HCT116 (cell line): ENCODE data around the gene PPFIA2. TPM values are rescaled to one million over a fixed set of nuclear protein-coding genes. Genes with fewer than 3 reads are reported as not detected.

Experiments
- ATAC-seq: fragments of 200-7000 bp; cut with Tn5 transposase; 2 replicates; pipeline ENCODE4 v1.9.1; 2020; ENCODE audit warnings: mild to moderate bottlenecking, moderate library complexity
- BruUV-seq: library from RNA; stranded (reverse); fragments of 400-500 nt; replicated peaks from 2 replicates; lab custom pipeline; 2021; lab: Mats Ljungman, UMichigan
- CTCF ChIA-PET: fragments of 300-600 bp; sonication (Branson Sonifier 250); formaldehyde crosslinking; loops from one replicate; lab custom pipeline; 2021; ENCODE audit warnings: antibody characterized with exemption; lab: Charles Lee
- POLR2A ChIA-PET: fragments of 300-600, 350-600 bp; sonication (Branson Sonifier 250); formaldehyde crosslinking; loops from one replicate; lab custom pipeline; 2021; ENCODE audit warnings: antibody characterized with exemption; lab: Charles Lee
- RAD21 ChIA-PET, 2 experiments: fragments of 300-600 bp; sonication (Branson Sonifier 250); formaldehyde crosslinking; loops; one replicate each; lab custom pipeline; 2023; ENCODE audit warnings: low total read pairs in 2 of 2; ENCODE audit not compliant: uncharacterized antibody in 2 of 2, unreplicated experiment in 2 of 2, low non-redundant PET in 1 of 2; lab: Charles Lee
- DNase-seq: peaks from one replicate; pipeline ENCODE4 v3.0.0-alpha.2; 2010; ENCODE audit warnings: low read depth, low spot score
- H2AFZ ChIP-seq: fragments of 200-600 bp; shearing (Covaris generic), sonication (generic); 2 replicates; pipeline ENCODE4 v1.6.1; 2017; ENCODE audit warnings: low read depth, mixed run types, mixed read lengths, antibody characterized with exemption, low read length; ENCODE audit not compliant: poor library complexity, severe bottlenecking
- H3K27ac ChIP-seq: 2 replicates; pipeline ENCODE4 v1.5.1; 2012; ENCODE audit warnings: low read depth, low read length
- H3K27me3 ChIP-seq: fragments of 200-600 bp; sonication (generic); 2 replicates; pipeline ENCODE4 v1.6.1; 2016; ENCODE audit warnings: mixed run types, low read length, mixed read lengths; ENCODE audit not compliant: insufficient read depth
- H3K36me3 ChIP-seq, 2 experiments: fragments of 200-500 bp in 1 of 2; fragments of 200-600 bp in 1 of 2; sonication (Bioruptor generic) in 1 of 2; sonication (generic) in 1 of 2; 2 replicates each; pipeline versions ENCODE4 v1.5.1 to v1.6.1; 2014 to 2016; ENCODE audit warnings: low read length in 2 of 2, inconsistent platforms in 1 of 2, mixed read lengths in 1 of 2, mixed run types in 1 of 2; ENCODE audit not compliant: insufficient read depth in 2 of 2, control insufficient read depth in 1 of 2
- H3K4me1 ChIP-seq, 2 experiments: fragments of 200-600 bp in 1 of 2; sonication (generic) in 1 of 2; 2 replicates each; pipeline versions ENCODE4 v1.5.1 to v1.6.1; 2012 to 2017; ENCODE audit warnings: low read length in 2 of 2, inconsistent platforms in 1 of 2, mild to moderate bottlenecking in 1 of 2, mixed read lengths in 1 of 2, mixed run types in 1 of 2, moderate library complexity in 1 of 2; ENCODE audit not compliant: insufficient read depth in 2 of 2, control insufficient read depth in 1 of 2
- H3K4me2 ChIP-seq: fragments of 200-600 bp; sonication (generic); 2 replicates; pipeline ENCODE4 v1.6.1; 2017; ENCODE audit warnings: mixed run types, low read length, mixed read lengths
- H3K4me3 ChIP-seq, 2 experiments: fragments of 200-600 bp in 1 of 2; sonication (generic) in 1 of 2; replicated peaks in 1 of 2; 2 replicates each; pipeline ENCODE4 v1.5.1; 2011 to 2016; ENCODE audit warnings: low read length in 2 of 2, control low read depth in 1 of 2, low read depth in 1 of 2, mild to moderate bottlenecking in 1 of 2, mixed read lengths in 1 of 2, mixed run types in 1 of 2
- H3K79me2 ChIP-seq: fragments of 200-600 bp; sonication (generic); 2 replicates; pipeline ENCODE4 v1.6.1; 2017; ENCODE audit warnings: mild to moderate bottlenecking, mixed run types, low read length, moderate library complexity, mixed read lengths; ENCODE audit not compliant: insufficient read depth
- H3K9ac ChIP-seq: fragments of 200-600 bp; sonication (generic); 2 replicates; pipeline ENCODE4 v1.6.1; 2016; ENCODE audit warnings: low read length, mixed read lengths
- H3K9me2 ChIP-seq: fragments of 200-600 bp; sonication (generic), shearing (Covaris generic); 2 replicates; pipeline ENCODE4 v1.6.1; 2017; ENCODE audit warnings: mixed run types, mild to moderate bottlenecking, moderate library complexity; ENCODE audit not compliant: insufficient read depth
- H3K9me3 ChIP-seq, 2 experiments: fragments of 200-500 bp in 1 of 2; fragments of 200-600 bp in 1 of 2; sonication (Bioruptor generic) in 1 of 2; sonication (generic) in 1 of 2; 2 replicates each; pipeline ENCODE4 v1.6.1; 2014 to 2017; ENCODE audit warnings: low read length in 2 of 2, mixed read lengths in 2 of 2, inconsistent platforms in 1 of 2, low read depth in 1 of 2, mild to moderate bottlenecking in 1 of 2, mixed run types in 1 of 2, moderate library complexity in 1 of 2; ENCODE audit not compliant: control insufficient read depth in 1 of 2, insufficient read depth in 1 of 2
- H4K20me1 ChIP-seq: fragments of 200-600 bp; sonication (generic), shearing (Covaris generic); 2 replicates; pipeline ENCODE4 v1.6.1; 2017; ENCODE audit warnings: mixed run types, mild to moderate bottlenecking, moderate library complexity; ENCODE audit not compliant: insufficient read depth
- CBX3 ChIP-seq: IDR thresholded peaks from 2 replicates; pipeline ENCODE4 v1.6.1; 2012; ENCODE audit warnings: low read depth
- CEBPB ChIP-seq: IDR thresholded peaks from 2 replicates; pipeline ENCODE4 v1.6.1; 2012; ENCODE audit warnings: low read depth
- EGR1 ChIP-seq: IDR thresholded peaks from 2 replicates; pipeline ENCODE4 v1.6.1; 2012; ENCODE audit warnings: low read depth
- EZH2 ChIP-seq: fragments of 200-600 bp; sonication (generic); IDR thresholded peaks from 2 replicates; pipeline ENCODE4 v1.6.1; 2017; ENCODE audit warnings: antibody characterized with exemption, mixed run types
- EZH2phosphoT487 ChIP-seq: fragments of 200-600 bp; IDR thresholded peaks from 2 replicates; pipeline ENCODE4 v1.6.1; 2018; ENCODE audit warnings: antibody characterized with exemption, borderline replicate concordance
- FOSL1 ChIP-seq: IDR thresholded peaks from 2 replicates; pipeline ENCODE4 v1.6.1; 2012; ENCODE audit warnings: low read depth
- JUND ChIP-seq: IDR thresholded peaks from 2 replicates; pipeline ENCODE4 v1.6.1; 2012
- POLR2A ChIP-seq: IDR thresholded peaks from 2 replicates; pipeline ENCODE4 v1.7.0; 2011; ENCODE audit warnings: borderline replicate concordance; ENCODE audit not compliant: insufficient read depth, insufficient read length; ENCODE audit errors: extremely low read depth
- POLR2AphosphoS5 ChIP-seq: IDR thresholded peaks from 2 replicates; pipeline ENCODE4 v1.6.1; 2011; ENCODE audit warnings: mild to moderate bottlenecking, low read depth, low read length, moderate library complexity
- SIN3A ChIP-seq: IDR thresholded peaks from 2 replicates; pipeline ENCODE4 v1.6.1; 2012; ENCODE audit warnings: low read depth
- SP1 ChIP-seq: IDR thresholded peaks from 2 replicates; pipeline ENCODE4 v1.6.1; 2012; ENCODE audit warnings: low read depth
- TCF7L2 ChIP-seq: IDR thresholded peaks from 2 replicates; pipeline ENCODE4 v1.7.0; 2011; ENCODE audit warnings: borderline replicate concordance, inconsistent platforms; ENCODE audit not compliant: insufficient read depth, insufficient read length; ENCODE audit errors: extremely low read depth
- YY1 ChIP-seq: IDR thresholded peaks from 2 replicates; pipeline ENCODE4 v1.6.1; 2011; ENCODE audit warnings: low read length, low read depth, moderate library complexity, mild to moderate bottlenecking; ENCODE audit not compliant: insufficient replicate concordance; ENCODE audit errors: extremely low read depth
- ZFX ChIP-seq: fragments of 450-650 bp; IDR thresholded peaks from 2 replicates; pipeline ENCODE4 v1.6.1; 2017
- ZNF274 ChIP-seq: fragments of 200-500 bp; sonication (Bioruptor generic); IDR thresholded peaks from 2 replicates; pipeline ENCODE4 v1.6.1; 2014; ENCODE audit warnings: mild to moderate bottlenecking, low read depth, low read length, inconsistent platforms
- intact Hi-C: fragments of 100-400 bp; cut with micrococcal nuclease; formaldehyde crosslinking; loops from 2 replicates; pipeline ENCODE4 v1.10.0; 2022
- total RNA-seq: library from RNA; stranded (reverse); gene quantifications from one replicate; pipeline ENCODE4 v1.2.1, GENCODE V29; 2021; ENCODE audit not compliant: unreplicated experiment
- TF ChIP-seq, protein P1 (sequence below): IDR thresholded peaks from 2 replicates; pipeline ENCODE4 v1.6.1; 2012
- TF ChIP-seq, protein P2 (sequence below): IDR thresholded peaks from 2 replicates; pipeline ENCODE4 v1.6.1; 2012
- TF ChIP-seq, protein P3 (sequence below): IDR thresholded peaks from 2 replicates; pipeline ENCODE4 v1.6.1; 2011; ENCODE audit warnings: mild to moderate bottlenecking, low read length, moderate library complexity; ENCODE audit not compliant: insufficient replicate concordance; ENCODE audit errors: extremely low read depth
- TF ChIP-seq, protein P4 (sequence below): IDR thresholded peaks from 2 replicates; pipeline ENCODE4 v1.6.1; 2012; ENCODE audit warnings: low read depth

PPFIA2 gene
- total RNA-seq, 1 experiment from 2014 or later: not detected

DNA sequence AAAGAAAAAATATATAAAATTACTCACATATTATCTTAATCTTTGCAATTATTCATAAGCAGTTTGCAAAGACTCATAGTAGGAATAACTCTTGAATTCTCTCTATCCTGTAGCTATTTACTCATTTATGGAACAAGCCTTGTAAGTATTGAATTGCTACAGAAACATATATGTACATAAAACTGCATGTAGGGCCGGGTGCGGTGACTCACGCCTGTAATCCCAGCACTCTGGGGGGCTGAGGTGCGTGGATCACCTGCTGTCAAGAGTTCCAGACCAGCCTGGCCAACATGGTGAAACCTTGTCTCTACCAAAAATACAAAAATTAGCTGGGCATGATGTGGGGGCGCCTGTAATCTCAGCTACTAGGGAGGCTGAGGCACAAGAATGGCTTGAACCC lies 286.2 kb downstream of the PPFIA2 start:
- BruUV-seq: no TSS peak
- Histone ChIP-seq H4K20me1 (no peaks in the 10 kb centered on the region), H3K27ac (no peak overlapping the region), H3K36me3 (no peaks in the 10 kb centered on the region), H3K9me3 (no peaks in the 10 kb centered on the region), H2AFZ (no peak overlapping the region), H3K9me2 (0 out of 2 replicates have a peak, but pooled peaks cover 4% of the 10 kb centered on the region), H3K4me2 (no peak overlapping the region), H3K4me1 (no peaks in the 10 kb centered on the region), H3K9ac (no peak overlapping the region), H3K79me2 (no peaks in the 10 kb centered on the region), H3K27me3 (no peaks in the 10 kb centered on the region), H3K4me3 (no peak overlapping the region)
- ChIA-PET RAD21 (no interaction called here), POLR2A (no interaction called here), CTCF (no interaction called here)
- ATAC-seq (no peak), DNase-seq (no peak)
- TF ChIP-seq ZFX (no peak), YY1 (no peak), JUND (no peak), EZH2 (no peak), EZH2phosphoT487 (no peak), SIN3A (no peak), POLR2A (no peak), SP1 (no peak), FOSL1 (no peak), ZNF274 (no peak), CBX3 (no peak), CEBPB (no peak), TCF7L2 (no peak), EGR1 (no peak), POLR2AphosphoS5 (no peak)
- TF ChIP-seq, protein P1, sequence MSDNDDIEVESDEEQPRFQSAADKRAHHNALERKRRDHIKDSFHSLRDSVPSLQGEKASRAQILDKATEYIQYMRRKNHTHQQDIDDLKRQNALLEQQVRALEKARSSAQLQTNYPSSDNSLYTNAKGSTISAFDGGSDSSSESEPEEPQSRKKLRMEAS: no peak
- TF ChIP-seq, protein P2, sequence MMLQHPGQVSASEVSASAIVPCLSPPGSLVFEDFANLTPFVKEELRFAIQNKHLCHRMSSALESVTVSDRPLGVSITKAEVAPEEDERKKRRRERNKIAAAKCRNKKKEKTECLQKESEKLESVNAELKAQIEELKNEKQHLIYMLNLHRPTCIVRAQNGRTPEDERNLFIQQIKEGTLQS: no peak
- TF ChIP-seq, protein P3, sequence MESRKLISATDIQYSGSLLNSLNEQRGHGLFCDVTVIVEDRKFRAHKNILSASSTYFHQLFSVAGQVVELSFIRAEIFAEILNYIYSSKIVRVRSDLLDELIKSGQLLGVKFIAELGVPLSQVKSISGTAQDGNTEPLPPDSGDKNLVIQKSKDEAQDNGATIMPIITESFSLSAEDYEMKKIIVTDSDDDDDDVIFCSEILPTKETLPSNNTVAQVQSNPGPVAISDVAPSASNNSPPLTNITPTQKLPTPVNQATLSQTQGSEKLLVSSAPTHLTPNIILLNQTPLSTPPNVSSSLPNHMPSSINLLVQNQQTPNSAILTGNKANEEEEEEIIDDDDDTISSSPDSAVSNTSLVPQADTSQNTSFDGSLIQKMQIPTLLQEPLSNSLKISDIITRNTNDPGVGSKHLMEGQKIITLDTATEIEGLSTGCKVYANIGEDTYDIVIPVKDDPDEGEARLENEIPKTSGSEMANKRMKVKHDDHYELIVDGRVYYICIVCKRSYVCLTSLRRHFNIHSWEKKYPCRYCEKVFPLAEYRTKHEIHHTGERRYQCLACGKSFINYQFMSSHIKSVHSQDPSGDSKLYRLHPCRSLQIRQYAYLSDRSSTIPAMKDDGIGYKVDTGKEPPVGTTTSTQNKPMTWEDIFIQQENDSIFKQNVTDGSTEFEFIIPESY: no peak
- TF ChIP-seq, protein P4, sequence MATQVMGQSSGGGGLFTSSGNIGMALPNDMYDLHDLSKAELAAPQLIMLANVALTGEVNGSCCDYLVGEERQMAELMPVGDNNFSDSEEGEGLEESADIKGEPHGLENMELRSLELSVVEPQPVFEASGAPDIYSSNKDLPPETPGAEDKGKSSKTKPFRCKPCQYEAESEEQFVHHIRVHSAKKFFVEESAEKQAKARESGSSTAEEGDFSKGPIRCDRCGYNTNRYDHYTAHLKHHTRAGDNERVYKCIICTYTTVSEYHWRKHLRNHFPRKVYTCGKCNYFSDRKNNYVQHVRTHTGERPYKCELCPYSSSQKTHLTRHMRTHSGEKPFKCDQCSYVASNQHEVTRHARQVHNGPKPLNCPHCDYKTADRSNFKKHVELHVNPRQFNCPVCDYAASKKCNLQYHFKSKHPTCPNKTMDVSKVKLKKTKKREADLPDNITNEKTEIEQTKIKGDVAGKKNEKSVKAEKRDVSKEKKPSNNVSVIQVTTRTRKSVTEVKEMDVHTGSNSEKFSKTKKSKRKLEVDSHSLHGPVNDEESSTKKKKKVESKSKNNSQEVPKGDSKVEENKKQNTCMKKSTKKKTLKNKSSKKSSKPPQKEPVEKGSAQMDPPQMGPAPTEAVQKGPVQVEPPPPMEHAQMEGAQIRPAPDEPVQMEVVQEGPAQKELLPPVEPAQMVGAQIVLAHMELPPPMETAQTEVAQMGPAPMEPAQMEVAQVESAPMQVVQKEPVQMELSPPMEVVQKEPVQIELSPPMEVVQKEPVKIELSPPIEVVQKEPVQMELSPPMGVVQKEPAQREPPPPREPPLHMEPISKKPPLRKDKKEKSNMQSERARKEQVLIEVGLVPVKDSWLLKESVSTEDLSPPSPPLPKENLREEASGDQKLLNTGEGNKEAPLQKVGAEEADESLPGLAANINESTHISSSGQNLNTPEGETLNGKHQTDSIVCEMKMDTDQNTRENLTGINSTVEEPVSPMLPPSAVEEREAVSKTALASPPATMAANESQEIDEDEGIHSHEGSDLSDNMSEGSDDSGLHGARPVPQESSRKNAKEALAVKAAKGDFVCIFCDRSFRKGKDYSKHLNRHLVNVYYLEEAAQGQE: no peak
- intact Hi-C loops: no loop called here
